Progenitor cell of endocrine pancreas (in vitro differentiated cells): ENCODE results near the gene LAMC1. TPM values are rescaled to one million over a fixed set of nuclear protein-coding genes. Genes with fewer than 3 reads are reported as not detected.

Experiments used
- DNase-seq: peaks from one replicate; pipeline ENCODE4 v3.0.0; 2021; ENCODE audit warnings: low spot score; ENCODE audit not compliant: unreplicated experiment
- H3K27ac Mint-ChIP-seq: 2 replicates; pipeline ENCODE4 v1.8.0; 2021; ENCODE audit warnings: mild to moderate bottlenecking, moderate library complexity, mixed read lengths
- H3K27me3 Mint-ChIP-seq: 2 replicates; pipeline ENCODE4 v1.8.0; 2021; ENCODE audit warnings: mixed read lengths
- H3K36me3 Mint-ChIP-seq: 2 replicates; pipeline ENCODE4 v1.8.0; 2022; ENCODE audit warnings: mixed read lengths; ENCODE audit not compliant: insufficient read depth
- H3K4me1 Mint-ChIP-seq: 2 replicates; pipeline ENCODE4 v1.8.0; 2021; ENCODE audit warnings: low read depth, mixed read lengths
- H3K4me3 Mint-ChIP-seq: 2 replicates; pipeline ENCODE4 v1.8.0; 2021; ENCODE audit warnings: low read depth, mild to moderate bottlenecking, moderate library complexity, mixed read lengths
- H3K9me3 Mint-ChIP-seq: 2 replicates; pipeline ENCODE4 v1.8.0; 2021; ENCODE audit warnings: low read depth, mixed read lengths
- CTCF ChIP-seq: fragments of 200-600 bp; sonication (generic); IDR thresholded peaks from one replicate; pipeline ENCODE4 v1.5.0; 2021; ENCODE audit warnings: antibody characterized with exemption, mild to moderate bottlenecking; ENCODE audit not compliant: unreplicated experiment
- total RNA-seq: library from RNA; stranded (reverse); gene quantifications from 2 replicates; pipeline ENCODE4 v1.2.1, GENCODE V29; 2021

LAMC1 gene
- total RNA-seq, 1 donor from 2014 or later: 72.9 TPM

DNA sequence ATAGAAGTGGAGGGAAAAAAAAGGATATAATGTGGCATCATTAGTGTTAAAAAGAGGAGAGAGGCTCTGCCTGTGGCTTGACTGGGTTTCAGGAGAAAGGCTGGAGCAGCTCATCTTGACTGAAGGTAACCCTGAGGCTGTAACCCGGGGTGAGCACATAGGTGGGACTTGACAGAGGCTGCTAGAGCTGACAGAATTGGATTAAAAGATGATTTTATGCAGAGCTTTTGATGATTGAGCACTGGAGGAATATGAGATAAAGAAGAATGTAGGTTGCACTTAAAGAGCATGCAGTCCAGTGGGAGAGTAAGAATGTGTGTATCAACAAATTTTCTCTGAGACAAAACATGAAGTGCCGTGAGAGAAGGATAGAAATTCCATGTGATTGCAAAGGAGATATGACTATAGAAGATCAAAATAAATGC is 17.3 kb downstream of the LAMC1 start:
- no peak for TF ChIP-seq CTCF
- H3K9me3 Mint-ChIP-seq: no peaks in the 10 kb centered on the region
- DNase-seq: no peak
- peaks cover 39% of the 10 kb centered on the region for H3K4me1 Mint-ChIP-seq
- H3K4me3 Mint-ChIP-seq: no peak overlapping the region
- peak overlapping the region; percentile 8 for H3K27ac Mint-ChIP-seq
- no peaks in the 10 kb centered on the region for H3K27me3 Mint-ChIP-seq
- H3K36me3 Mint-ChIP-seq: no peaks in the 10 kb centered on the region

DNA sequence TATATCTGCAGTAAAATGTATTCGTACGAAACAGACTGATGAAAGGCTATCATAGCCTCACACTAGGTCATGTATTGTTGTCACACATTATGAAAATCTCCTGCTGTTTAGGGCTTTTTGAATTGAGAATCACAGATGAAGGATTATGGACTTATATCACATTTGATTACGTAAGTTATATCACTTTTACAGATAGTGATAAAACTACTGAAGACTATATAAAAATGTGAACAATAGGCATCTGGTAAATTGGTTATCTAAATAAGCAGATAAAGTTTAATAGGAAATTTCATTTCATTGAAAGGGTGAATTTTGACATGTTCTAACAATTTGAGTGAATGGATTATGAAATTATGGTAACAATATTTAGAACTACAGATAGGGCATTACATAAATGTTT is 20.0 kb downstream of the LAMC1 start:
- DNase-seq: no peak

DNA sequence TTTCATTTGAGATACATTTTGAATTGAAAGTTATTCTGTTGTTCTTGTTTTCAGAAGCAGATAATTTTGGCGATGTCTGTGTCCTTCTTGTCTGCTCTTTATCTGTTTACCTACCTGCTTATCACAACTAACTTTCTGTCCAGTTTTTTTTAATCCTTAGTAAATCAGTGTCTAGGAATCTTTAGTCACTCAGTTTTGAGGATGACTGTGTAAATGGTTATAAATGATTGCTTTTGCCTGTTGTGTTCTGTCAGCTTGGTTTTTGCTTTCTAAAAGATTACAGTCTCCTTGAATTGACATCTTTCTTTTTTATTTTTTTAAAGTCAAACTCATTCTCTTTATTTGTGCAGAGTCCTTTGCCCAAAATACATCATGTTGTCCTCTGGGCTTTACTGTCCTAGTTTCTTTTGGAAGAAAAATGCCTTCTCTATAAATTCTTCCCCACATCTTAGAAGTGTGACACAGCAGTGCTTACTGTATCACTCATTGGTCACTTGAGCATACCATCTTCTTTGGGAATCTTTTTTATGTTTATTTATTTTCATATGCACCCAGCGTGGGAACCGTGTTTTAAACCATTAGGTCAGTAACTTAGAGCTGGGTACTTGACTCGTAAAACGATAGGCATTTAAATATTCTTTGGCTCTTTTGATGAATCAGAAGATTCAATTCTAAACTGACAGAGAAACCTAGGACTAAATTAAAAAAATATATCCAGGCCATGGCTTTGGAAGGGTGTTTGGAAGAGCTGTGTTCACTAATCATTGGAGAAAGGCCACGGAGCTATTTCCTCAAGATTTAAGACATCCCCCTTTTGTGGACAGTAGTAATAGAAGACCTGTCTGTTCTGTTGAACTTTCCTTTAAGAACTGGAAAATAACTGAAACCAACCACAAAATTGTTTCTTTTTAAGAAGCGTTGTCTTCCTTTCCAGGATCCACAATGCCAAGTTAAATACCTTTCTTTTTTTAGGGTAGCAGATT is 20.9 kb downstream of the LAMC1 start:
- no peak overlapping the region for H3K27ac Mint-ChIP-seq

More for the DNA sequence above, 20.0 kb downstream of the LAMC1 start:
- H3K4me1 Mint-ChIP-seq: peaks cover 42% of the 10 kb centered on the region
- no peaks in the 10 kb centered on the region for H3K36me3 Mint-ChIP-seq
- H3K27me3 Mint-ChIP-seq: no peaks in the 10 kb centered on the region
- no peak for TF ChIP-seq CTCF
- no peaks in the 10 kb centered on the region for H3K9me3 Mint-ChIP-seq
- H3K4me3 Mint-ChIP-seq: no peak overlapping the region
- H3K27ac Mint-ChIP-seq: no peak overlapping the region

GRCh38 chr1:183044893-183045649 is 21.9 kb downstream of the LAMC1 start:
- H3K27ac Mint-ChIP-seq: no peak overlapping the region
- H3K36me3 Mint-ChIP-seq: no peaks in the 10 kb centered on the region
- H3K4me1 Mint-ChIP-seq: peaks cover 37% of the 10 kb centered on the region
- DNase-seq: no peak
- no peak overlapping the region for H3K4me3 Mint-ChIP-seq
- no peaks in the 10 kb centered on the region for H3K9me3 Mint-ChIP-seq
- no peak for TF ChIP-seq CTCF
- no peaks in the 10 kb centered on the region for H3K27me3 Mint-ChIP-seq

More for the DNA sequence above, 20.9 kb downstream of the LAMC1 start:
- no peaks in the 10 kb centered on the region for H3K27me3 Mint-ChIP-seq
- no peaks in the 10 kb centered on the region for H3K36me3 Mint-ChIP-seq
- H3K4me3 Mint-ChIP-seq: no peak overlapping the region
- peaks cover 42% of the 10 kb centered on the region for H3K4me1 Mint-ChIP-seq
- H3K9me3 Mint-ChIP-seq: no peaks in the 10 kb centered on the region
- no peak for TF ChIP-seq CTCF
- no peak for DNase-seq
